Stimulated activated naive CD8-positive, alpha-beta T cell treated with anti-CD3 and anti-CD28 coated beads, Interleukin-15, amount 100 ng/mL, for 72 hours (primary cell): ENCODE data around the gene VGLL3.
A peak's percentile ranks its signal among the peaks of the same experiment; 100 is the strongest.
"Not testable (repeated sequence)": the region's sequence is repeated elsewhere in the genome, so short reads cannot be mapped to it uniquely, and the experiment has no call there.

Experiments used
- ATAC-seq: fragments of 150-1000 bp; cut with Tn5 transposase; 2 replicates; pipeline ENCODE4 v1.10.0; 2021; ENCODE audit warnings: mild to moderate bottlenecking, moderate library complexity
- DNase-seq, 2 donors: peaks; one replicate each; pipeline ENCODE4 v3.0.0; 2021 to 2022
- H3K27ac Mint-ChIP-seq, 2 donors: one replicate each; pipeline ENCODE4 v1.8.0; 2022; ENCODE audit warnings: mild to moderate bottlenecking in 2 of 2, mixed read lengths in 2 of 2, moderate library complexity in 2 of 2
- H3K27me3 Mint-ChIP-seq: one replicate; pipeline ENCODE4 v1.8.0; 2022; ENCODE audit warnings: mixed read lengths
- H3K4me1 Mint-ChIP-seq: one replicate; pipeline ENCODE4 v1.8.0; 2022; ENCODE audit warnings: mild to moderate bottlenecking, mixed read lengths
- H3K4me3 Mint-ChIP-seq, 2 donors: one replicate each; pipeline ENCODE4 v1.8.0; 2022; ENCODE audit warnings: mild to moderate bottlenecking in 2 of 2, mixed read lengths in 2 of 2, moderate library complexity in 1 of 2
- H3K9me3 Mint-ChIP-seq, 2 donors: one replicate each; pipeline ENCODE4 v1.8.0; 2022; ENCODE audit warnings: mixed read lengths in 2 of 2

Gene VGLL3

GRCh38 chr3:86990734-86991481 lies at the start of gene VGLL3:
TSS of gene VGLL3 (minus strand) at chr3:86991149. CDS start at chr3:86990743, 406 bp downstream.
- Mint-ChIP-seq H3K4me3 (peak within 1 kb of the TSS in 1 of 2 donors; percentile 39), H3K27ac (no peak within 1 kb of the TSS), H3K4me1 (peaks cover 7% of the 10 kb centered on the region), H3K27me3 (peaks cover 47% of the 10 kb centered on the region), H3K9me3 (no peaks in the 10 kb centered on the region)
- DNase-seq (peak in 1 of 2 donors; percentile 5), ATAC-seq (peak; percentile 77)

GRCh38 chr3:87037652-87038051 lies 46.7 kb upstream of the VGLL3 start:
- DNase-seq: no peak
- no peak overlapping the region for H3K4me3 Mint-ChIP-seq
- no peaks in the 10 kb centered on the region for H3K4me1 Mint-ChIP-seq
- H3K9me3 Mint-ChIP-seq: peaks cover 0 to 7% of the 10 kb centered on the region in 2 donors
- ATAC-seq: no peak
- no peaks in the 10 kb centered on the region for H3K27me3 Mint-ChIP-seq
- H3K27ac Mint-ChIP-seq: no peak overlapping the region

DNA sequence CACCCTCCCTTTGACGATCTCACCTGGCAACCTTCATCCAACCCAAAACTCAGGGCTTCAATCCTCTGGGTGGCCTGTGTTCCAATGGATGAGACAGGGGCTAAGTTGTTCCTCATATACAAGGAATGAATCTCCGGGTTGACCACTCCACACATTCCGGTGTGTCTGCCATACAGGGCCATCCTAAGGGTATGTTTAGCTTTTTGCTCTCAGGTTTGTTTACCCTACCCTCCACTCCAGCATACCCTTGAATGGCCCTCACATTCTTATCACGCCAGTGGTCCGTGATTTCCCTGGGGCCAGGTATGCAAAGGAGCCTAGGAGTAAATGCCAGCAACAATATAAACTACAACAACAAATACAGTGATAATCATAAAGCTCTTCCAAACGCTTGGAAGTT lies 45.7 kb upstream of the VGLL3 start:
- Mint-ChIP-seq H3K4me3 (no peak overlapping the region), H3K27me3 (no peaks in the 10 kb centered on the region), H3K27ac (no peak overlapping the region), H3K9me3 (peaks cover 0 to 7% of the 10 kb centered on the region in 2 donors), H3K4me1 (no peaks in the 10 kb centered on the region)
- no peak for ATAC-seq
- DNase-seq: no peak

- no peak overlapping the region for H3K4me3 Mint-ChIP-seq
- no peaks in the 10 kb centered on the region for H3K4me1 Mint-ChIP-seq
- H3K27me3 Mint-ChIP-seq: no peaks in the 10 kb centered on the region
- H3K9me3 Mint-ChIP-seq: peaks cover 0 to 7% of the 10 kb centered on the region in 2 donors
- H3K27ac Mint-ChIP-seq: no peak overlapping the region
- ATAC-seq (no peak), DNase-seq (no peak)
These were observed 44.4 kb upstream of the VGLL3 start for GRCh38 chr3:87035339-87035738.

DNA sequence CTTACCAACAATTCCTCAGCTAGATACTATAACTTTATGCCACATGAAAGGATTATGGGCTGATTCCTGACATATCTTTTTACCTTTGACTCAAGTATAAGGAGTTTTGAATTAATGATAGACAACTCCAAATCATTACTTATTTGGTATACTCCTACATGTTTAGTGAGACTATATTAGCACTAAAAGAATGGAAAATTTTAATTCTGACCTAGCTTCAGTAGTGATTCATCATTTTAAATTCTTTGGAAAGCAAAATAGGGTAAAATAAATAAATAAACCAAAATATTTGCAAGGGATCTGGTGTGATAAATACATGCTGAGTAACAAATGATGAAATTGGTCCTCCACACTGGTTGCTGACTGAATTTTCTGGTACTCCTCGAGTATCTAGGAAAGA lies 42.3 kb upstream of the VGLL3 start:
- H3K9me3 Mint-ChIP-seq: peaks cover 4 to 7% of the 10 kb centered on the region in 2 donors
- ATAC-seq (no peak), DNase-seq (no peak)
- no peaks in the 10 kb centered on the region for H3K27me3 Mint-ChIP-seq
- H3K4me1 Mint-ChIP-seq: no peaks in the 10 kb centered on the region
- no peak overlapping the region for H3K27ac Mint-ChIP-seq
- no peak overlapping the region for H3K4me3 Mint-ChIP-seq

DNA sequence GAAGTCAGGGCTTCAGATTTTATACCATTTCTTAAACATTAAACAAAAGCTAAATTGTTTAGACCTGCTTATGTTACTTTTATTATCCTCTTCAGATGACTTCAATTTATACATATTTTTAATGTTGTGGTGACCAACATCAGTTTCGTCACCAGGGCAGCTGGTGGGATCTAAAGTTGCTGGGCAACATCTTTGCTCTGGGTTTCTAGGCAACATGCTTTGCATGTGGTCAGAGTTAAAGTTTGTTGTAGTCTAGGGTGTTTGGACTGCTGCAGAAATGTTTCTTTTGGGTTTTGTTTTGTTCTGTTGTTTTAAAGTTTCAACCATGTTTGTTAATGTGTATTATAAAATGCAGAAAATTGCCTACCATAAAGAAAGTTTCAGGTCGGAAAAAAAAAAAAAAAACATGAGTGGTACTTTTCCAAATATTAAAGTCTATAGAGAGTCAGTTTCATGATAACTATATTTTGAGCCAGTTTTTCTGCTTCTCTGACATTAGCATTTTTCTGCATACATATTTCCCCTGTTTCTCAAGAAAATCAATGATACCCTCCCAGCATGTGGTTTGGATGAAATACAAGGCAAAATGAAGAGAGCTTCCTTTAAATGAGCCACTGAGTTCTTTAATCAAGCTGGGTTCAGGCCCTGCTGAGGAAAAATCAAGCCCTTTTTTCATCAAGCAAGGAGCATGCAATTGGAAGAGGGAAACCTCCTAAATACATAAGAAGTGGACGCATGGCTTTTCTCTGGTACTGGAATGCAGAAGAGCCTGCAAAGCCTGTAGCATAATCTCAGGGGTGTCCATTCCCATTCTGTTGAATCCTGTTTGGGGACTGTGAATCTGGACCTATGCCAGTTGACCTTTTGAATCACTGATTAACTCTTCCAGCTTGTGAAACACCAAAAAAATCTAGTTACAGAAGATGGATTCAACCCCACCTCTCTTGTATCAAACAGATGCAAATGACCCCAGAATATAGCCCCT lies 35.0 kb upstream of the VGLL3 start:
- no peaks in the 10 kb centered on the region for H3K4me1 Mint-ChIP-seq
- H3K4me3 Mint-ChIP-seq: no peak overlapping the region
- no peak for ATAC-seq
- no peaks in the 10 kb centered on the region for H3K27me3 Mint-ChIP-seq
- H3K9me3 Mint-ChIP-seq: peaks cover 7 to 9% of the 10 kb centered on the region in 2 donors
- no peak overlapping the region for H3K27ac Mint-ChIP-seq
- DNase-seq: no peak

DNA sequence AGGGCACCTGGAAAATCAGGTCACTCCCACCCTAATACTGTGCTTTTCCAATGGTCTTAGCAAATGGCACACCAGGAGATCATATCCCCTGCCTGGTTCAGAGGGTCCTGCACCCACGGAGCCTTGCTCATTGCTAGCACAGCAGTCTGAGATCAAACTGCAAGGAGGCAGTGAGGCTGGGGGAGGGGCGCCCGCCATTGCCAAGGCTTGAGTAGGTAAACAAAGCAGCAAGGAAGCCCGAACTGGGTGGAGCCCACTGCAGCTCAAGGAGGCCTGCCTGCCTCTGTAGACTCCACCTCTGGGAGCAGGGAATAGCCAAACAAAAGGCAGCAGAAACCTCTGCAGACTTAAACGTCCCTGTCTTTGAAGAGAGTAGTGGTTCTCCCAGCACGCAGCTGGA lies 26.4 kb upstream of the VGLL3 start:
- ATAC-seq, H3K4me1 Mint-ChIP-seq, H3K27ac Mint-ChIP-seq, DNase-seq, H3K27me3 Mint-ChIP-seq, H3K4me3 Mint-ChIP-seq: not testable (repeated sequence)
- peaks cover 22 to 33% of the 10 kb centered on the region in 2 donors for H3K9me3 Mint-ChIP-seq

DNA sequence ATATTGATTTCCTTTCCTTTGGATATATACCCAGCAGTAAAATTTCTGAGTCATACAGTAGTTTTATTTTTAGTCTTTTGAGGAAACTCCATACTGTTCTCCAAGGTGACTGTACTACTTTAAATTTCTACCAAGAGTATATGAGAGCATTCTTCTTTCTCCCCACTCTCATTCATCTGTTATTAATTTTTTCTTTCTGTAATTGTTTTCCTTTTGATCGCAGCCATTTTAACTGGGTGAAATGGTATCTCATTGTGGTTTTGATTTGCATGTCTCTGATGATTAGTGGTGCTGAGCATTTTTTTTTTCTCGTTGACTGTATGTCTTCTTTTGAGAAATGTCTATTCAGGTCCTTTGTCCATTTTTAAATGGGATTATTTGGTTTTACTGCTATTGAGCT lies 18.3 kb upstream of the VGLL3 start:
- H3K4me1 Mint-ChIP-seq: no peaks in the 10 kb centered on the region

DNA sequence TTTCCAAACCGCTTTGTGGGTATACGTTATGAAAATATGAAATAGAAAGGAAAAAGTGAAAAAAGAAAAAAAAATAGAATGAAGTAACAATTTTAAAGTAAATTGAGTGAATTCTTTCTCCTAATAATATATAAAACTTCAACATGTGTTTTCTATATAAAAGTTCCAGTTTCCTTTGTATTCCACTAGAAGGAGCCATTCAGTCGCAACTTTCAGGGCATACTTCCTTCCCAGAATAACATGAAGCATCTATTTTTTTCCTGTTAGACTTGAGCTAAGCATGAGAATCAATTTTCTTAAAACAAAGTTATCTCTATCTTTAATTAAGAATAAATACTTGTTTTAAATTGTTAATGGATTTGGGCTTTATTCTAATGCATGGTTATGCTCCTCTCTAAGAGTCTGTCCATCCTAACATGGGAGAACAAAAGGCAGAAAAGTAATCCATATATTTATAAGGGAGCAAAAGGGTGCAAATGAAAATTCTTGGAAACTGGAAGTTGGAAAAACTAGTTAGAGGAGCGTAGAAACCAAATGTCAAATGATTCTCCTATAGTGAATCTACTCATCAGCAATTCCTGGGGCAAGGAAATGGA lies 16.0 kb upstream of the VGLL3 start:
- ATAC-seq: no peak
- no peak for DNase-seq
- Mint-ChIP-seq H3K9me3 (peaks cover 12 to 13% of the 10 kb centered on the region in 2 donors), H3K27ac (no peak overlapping the region), H3K4me1 (no peaks in the 10 kb centered on the region), H3K4me3 (no peak overlapping the region), H3K27me3 (no peaks in the 10 kb centered on the region)

More for the DNA sequence above, 18.3 kb upstream of the VGLL3 start:
- ATAC-seq (no peak), DNase-seq (no peak)
- Mint-ChIP-seq H3K4me3 (no peak overlapping the region), H3K27me3 (no peaks in the 10 kb centered on the region), H3K27ac (no peak overlapping the region), H3K9me3 (peaks cover 9 to 19% of the 10 kb centered on the region in 2 donors)

GRCh38 chr3:87004883-87005282 lies 13.9 kb upstream of the VGLL3 start:
- Mint-ChIP-seq H3K27ac (no peak overlapping the region), H3K27me3 (no peaks in the 10 kb centered on the region), H3K4me1 (no peaks in the 10 kb centered on the region), H3K4me3 (no peak overlapping the region), H3K9me3 (peaks cover 4 to 12% of the 10 kb centered on the region in 2 donors)
- ATAC-seq (no peak), DNase-seq (no peak)

DNA sequence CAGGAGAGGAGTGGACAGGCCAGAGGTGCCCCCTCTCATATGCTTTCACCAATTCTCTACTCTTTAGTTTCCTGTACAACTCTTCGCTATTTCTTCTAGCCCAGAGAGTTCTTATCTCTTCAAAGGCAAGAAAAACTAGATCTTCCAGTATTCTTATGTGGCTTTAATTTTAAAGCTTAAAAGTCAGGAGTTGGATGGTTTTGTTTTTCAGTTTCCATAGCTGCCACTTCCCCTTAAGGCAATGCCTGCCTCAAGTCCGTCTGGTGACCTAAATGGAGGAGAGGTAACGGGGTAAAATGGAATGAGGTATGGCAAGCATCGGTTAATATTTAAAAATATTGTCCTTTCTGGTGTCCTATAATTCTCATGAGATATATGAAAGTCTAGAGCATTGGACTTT lies 11.4 kb upstream of the VGLL3 start:
- Mint-ChIP-seq H3K4me3 (no peak overlapping the region), H3K27ac (no peak overlapping the region)
- no peak for ATAC-seq

GRCh38 chr3:87001473-87002098 lies 10.6 kb upstream of the VGLL3 start:
- no peak overlapping the region for H3K27ac Mint-ChIP-seq
- ATAC-seq: no peak
- H3K4me1 Mint-ChIP-seq: no peaks in the 10 kb centered on the region

More for the DNA sequence above, 11.4 kb upstream of the VGLL3 start:
- Mint-ChIP-seq H3K4me1 (no peaks in the 10 kb centered on the region), H3K9me3 (peaks cover 0 to 4% of the 10 kb centered on the region in 2 donors), H3K27me3 (no peaks in the 10 kb centered on the region)
- no peak for DNase-seq

GRCh38 chr3:87000940-87001339 lies 10.0 kb upstream of the VGLL3 start:
- no peak overlapping the region for H3K27ac Mint-ChIP-seq
- peaks cover 0 to 4% of the 10 kb centered on the region in 2 donors for H3K9me3 Mint-ChIP-seq
- no peak overlapping the region for H3K4me3 Mint-ChIP-seq
- no peak for DNase-seq
- no peak for ATAC-seq
- no peaks in the 10 kb centered on the region for H3K27me3 Mint-ChIP-seq
- no peaks in the 10 kb centered on the region for H3K4me1 Mint-ChIP-seq

More at GRCh38 chr3:87001473-87002098, 10.6 kb upstream of the VGLL3 start:
- H3K9me3 Mint-ChIP-seq: peaks cover 0 to 4% of the 10 kb centered on the region in 2 donors
- no peak for DNase-seq
- no peaks in the 10 kb centered on the region for H3K27me3 Mint-ChIP-seq
- no peak overlapping the region for H3K4me3 Mint-ChIP-seq

DNA sequence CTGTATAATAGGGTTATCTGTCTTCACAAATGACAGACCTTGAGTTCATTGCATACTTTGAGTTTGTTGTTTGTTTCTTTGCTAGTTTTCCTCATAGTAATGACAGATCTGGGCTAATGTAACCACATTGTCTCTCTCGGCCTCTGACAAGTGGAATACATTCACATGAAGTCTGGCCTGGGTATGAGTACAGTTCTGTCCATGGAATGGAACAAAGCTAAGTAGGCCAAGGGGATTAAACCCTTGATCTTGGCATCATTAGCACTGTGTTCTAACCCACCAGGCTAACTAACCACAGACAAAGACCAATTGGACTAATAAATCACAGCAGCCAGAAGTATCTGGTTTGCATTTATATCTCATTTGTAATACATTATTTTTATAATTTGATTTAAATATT lies 7.6 kb upstream of the VGLL3 start:
- ATAC-seq: no peak
- Mint-ChIP-seq H3K27ac (no peak overlapping the region), H3K27me3 (peaks cover 4% of the 10 kb centered on the region), H3K4me3 (no peak overlapping the region), H3K4me1 (no peaks in the 10 kb centered on the region), H3K9me3 (peaks cover 0 to 4% of the 10 kb centered on the region in 2 donors)
- no peak for DNase-seq

DNA sequence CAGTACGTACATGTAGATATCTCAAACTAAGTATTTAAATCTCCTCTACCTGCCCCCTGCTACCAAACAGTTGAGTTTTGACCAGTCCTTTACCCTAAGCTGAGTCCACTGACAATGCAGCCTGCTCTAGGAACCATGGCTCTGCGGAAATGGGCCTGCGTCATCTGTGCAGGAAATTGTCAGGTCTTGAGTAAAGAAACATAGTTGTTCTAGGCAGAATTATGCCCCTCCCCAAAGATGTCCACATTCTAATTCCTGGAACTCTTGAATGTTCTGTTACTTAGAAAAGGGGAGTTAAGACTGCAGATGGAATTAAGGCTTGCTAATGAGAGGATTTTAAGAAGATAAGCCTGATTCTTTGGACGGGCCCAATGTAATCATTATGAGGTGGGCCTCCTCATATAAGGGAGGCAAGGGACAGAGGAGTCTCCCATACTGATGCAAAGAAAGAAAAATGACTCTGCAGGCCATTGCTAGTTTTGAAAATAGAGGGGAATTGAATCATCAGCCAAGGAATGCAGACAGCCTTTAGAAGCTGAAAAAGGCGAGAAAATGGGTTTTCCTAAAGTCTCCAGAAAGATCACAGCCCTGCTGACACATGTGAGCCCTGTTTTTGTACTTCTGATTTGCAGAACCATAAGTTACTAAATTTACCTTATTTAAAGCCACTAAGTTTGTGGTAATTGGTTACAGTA lies 5.5 kb upstream of the VGLL3 start:
- Mint-ChIP-seq H3K4me3 (no peak overlapping the region), H3K27ac (no peak overlapping the region), H3K27me3 (peaks cover 20% of the 10 kb centered on the region), H3K4me1 (no peaks in the 10 kb centered on the region), H3K9me3 (no peaks in the 10 kb centered on the region)
- no peak for ATAC-seq
- no peak for DNase-seq
